Nephron progenitor cell (in vitro differentiated cells): Measurements from ENCODE around the gene MCHR1.
"Not testable (repeated sequence)": the region's sequence is repeated elsewhere in the genome, so short reads cannot be mapped to it uniquely, and the experiment has no call there.

Experiments
- DNase-seq: peaks from one replicate; pipeline ENCODE4 v3.0.0; 2021
- H3K27ac Mint-ChIP-seq: 2 replicates; pipeline ENCODE4 v1.8.0; 2021; ENCODE audit warnings: mild to moderate bottlenecking, moderate library complexity, mixed read lengths
- H3K27me3 Mint-ChIP-seq: 2 replicates; pipeline ENCODE4 v1.8.0; 2021; ENCODE audit warnings: mild to moderate bottlenecking, low read depth, mixed read lengths; ENCODE audit not compliant: poor library complexity
- H3K36me3 Mint-ChIP-seq: 2 replicates; pipeline ENCODE4 v1.8.0; 2021; ENCODE audit warnings: low read depth, mixed read lengths
- H3K4me1 Mint-ChIP-seq: 2 replicates; pipeline ENCODE4 v1.8.0; 2021; ENCODE audit warnings: mixed read lengths
- H3K4me3 Mint-ChIP-seq: 2 replicates; pipeline ENCODE4 v1.8.0; 2021; ENCODE audit warnings: mild to moderate bottlenecking, moderate library complexity, mixed read lengths
- H3K9me3 Mint-ChIP-seq: 2 replicates; pipeline ENCODE4 v1.8.0; 2021; ENCODE audit warnings: mild to moderate bottlenecking, moderate library complexity, mixed read lengths
- TF ChIP-seq, protein P1 (sequence below): fragments of 200-600 bp; sonication (generic); IDR thresholded peaks from 2 replicates; pipeline ENCODE4 v1.5.0; 2021; ENCODE audit warnings: antibody characterized with exemption

MCHR1 gene

DNA sequence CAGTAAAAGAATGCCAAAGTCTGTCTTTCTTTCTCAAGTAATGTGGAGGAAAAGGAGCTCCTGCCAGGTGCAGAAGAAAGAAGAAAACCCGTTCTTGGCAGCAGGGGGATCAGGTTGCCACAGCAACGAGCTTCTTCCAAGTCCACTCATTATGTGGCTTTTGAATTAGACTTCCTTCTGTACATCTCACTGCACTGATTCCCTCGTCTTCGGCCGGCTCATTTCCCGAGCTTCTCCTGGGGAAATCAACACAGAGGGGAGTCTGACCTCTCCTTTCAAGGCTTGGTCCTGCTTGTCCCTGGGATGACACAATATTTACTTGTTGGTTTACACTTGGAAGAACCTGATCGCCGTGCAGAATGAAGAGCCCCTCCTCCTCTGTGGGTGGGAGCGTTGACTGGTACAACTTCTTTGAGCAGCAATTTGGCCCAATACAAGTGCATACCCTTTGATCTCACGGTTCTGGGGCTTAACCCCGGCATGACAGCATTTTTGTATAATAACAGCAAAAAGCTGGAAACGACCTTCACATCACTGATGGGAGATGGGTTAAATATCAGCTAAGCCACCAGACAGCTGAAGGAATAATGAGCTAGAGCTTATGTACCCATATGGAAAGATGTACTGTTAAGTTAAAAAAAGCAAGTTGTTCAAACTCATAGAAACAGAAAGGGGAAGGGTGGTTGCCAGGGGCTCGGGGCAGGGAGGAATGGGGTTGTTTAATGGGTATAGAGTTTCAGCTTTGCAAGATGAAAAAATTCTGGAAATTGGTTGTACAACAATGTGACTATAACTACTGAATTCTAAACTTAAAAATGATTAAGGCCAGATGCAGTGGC lies 35.4 kb downstream of the MCHR1 start:
- peak overlapping the region; percentile 74 for H3K4me3 Mint-ChIP-seq
- H3K9me3 Mint-ChIP-seq = no peaks in the 10 kb centered on the region
- DNase-seq = peak; percentile 33
- peak overlapping the region; percentile 83 for H3K27ac Mint-ChIP-seq
- peaks cover 17% of the 10 kb centered on the region for H3K27me3 Mint-ChIP-seq
- H3K4me1 Mint-ChIP-seq = peaks cover 50% of the 10 kb centered on the region
- TF ChIP-seq, protein P1, sequence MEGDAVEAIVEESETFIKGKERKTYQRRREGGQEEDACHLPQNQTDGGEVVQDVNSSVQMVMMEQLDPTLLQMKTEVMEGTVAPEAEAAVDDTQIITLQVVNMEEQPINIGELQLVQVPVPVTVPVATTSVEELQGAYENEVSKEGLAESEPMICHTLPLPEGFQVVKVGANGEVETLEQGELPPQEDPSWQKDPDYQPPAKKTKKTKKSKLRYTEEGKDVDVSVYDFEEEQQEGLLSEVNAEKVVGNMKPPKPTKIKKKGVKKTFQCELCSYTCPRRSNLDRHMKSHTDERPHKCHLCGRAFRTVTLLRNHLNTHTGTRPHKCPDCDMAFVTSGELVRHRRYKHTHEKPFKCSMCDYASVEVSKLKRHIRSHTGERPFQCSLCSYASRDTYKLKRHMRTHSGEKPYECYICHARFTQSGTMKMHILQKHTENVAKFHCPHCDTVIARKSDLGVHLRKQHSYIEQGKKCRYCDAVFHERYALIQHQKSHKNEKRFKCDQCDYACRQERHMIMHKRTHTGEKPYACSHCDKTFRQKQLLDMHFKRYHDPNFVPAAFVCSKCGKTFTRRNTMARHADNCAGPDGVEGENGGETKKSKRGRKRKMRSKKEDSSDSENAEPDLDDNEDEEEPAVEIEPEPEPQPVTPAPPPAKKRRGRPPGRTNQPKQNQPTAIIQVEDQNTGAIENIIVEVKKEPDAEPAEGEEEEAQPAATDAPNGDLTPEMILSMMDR = no peak
- no peaks in the 10 kb centered on the region for H3K36me3 Mint-ChIP-seq

DNA sequence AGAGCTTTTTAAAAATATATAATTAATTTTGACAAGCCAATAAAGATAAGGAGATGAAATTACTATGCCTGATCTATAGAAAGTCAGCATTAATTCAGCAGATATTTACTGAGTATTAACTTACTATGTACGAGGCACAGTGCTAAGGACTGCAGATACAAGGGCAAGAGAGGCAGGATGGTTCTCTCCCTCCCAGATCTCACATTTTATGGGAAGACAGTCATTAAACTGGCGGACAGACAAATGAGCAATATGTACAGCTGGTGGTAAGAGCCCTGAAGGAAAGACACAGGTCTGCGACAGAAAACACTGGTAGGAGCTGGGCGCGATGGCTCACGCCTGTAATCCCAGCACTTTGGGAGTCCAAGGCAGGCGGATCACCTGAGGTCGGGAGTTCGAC lies 36.8 kb downstream of the MCHR1 start:
- no peaks in the 10 kb centered on the region for H3K36me3 Mint-ChIP-seq
- no peak for DNase-seq
- H3K9me3 Mint-ChIP-seq = no peaks in the 10 kb centered on the region
- H3K4me3 Mint-ChIP-seq = no peak overlapping the region
- H3K4me1 Mint-ChIP-seq = peaks cover 59% of the 10 kb centered on the region
- TF ChIP-seq, protein P1 = no peak
- no peak overlapping the region for H3K27ac Mint-ChIP-seq
- peaks cover 12% of the 10 kb centered on the region for H3K27me3 Mint-ChIP-seq

DNA sequence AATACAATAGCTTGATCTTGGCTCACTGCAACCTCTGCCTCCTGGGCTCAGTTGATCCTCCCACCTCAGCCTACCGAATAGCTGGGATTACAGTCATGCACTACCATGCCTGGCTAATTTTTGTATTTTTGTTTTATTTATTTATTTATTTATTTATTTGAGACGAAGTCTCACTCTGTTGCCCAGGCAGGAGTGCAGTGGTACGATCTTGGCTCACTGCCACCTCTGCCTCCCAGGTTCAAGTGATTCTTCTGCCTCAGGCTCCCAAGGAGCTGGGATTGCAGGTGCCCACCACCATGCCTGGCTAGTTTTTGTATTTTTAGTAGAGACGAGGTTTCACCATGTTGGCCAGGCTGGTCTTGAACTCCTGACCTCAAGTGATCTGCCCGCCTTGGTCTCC lies 38.4 kb downstream of the MCHR1 start:
- not testable (repeated sequence) for H3K27ac Mint-ChIP-seq, H3K36me3 Mint-ChIP-seq, H3K9me3 Mint-ChIP-seq, H3K27me3 Mint-ChIP-seq, H3K4me3 Mint-ChIP-seq, DNase-seq
- H3K4me1 Mint-ChIP-seq = peaks cover 65% of the 10 kb centered on the region

DNA sequence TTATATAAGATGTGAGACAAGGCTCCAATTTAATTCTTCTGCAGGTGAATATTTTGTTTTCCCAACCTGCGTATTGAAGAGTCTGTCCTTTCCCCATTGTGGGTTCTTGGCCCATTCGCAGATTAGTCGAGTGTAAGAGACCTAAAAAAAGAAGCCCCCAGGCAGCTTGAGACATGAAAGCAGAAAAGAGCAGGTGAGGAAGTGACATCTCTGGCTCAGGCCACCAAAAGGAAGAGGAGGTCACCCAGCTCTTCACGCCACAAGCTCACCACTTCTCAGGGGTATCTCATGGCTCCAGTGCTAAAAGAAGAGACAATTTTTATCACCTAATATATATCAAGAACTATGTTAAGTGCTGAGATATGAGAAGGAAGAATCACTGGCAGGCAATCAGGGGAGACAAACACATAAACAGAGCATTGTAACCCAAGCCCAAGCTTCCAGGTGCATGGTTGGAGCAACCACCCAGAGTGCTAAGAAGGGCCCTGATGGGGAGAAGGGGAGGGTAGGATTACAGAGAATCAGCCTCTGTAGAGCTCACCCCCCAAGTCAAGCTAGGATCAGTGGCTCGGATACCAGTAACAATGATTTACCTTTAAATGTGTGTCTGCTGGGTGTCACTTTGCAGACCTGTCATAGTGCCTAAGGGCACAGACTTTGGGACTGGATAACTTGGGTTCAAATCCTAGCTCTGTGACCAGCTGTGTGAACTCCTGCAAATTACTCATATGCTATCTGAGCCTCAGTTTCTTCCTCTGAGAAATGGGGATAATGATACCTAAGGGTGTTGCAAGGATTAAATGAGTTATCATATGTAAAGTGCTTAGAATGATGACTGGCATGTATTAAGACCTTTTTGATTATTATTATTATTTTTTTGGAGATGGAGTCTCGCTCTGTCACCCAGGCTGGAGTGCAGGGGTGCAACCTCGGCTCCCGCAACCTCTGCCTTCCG lies 39.2 kb downstream of the MCHR1 start:
- Mint-ChIP-seq H3K4me3 (no peak overlapping the region), H3K27me3 (peaks cover 12% of the 10 kb centered on the region), H3K4me1 (peaks cover 73% of the 10 kb centered on the region), H3K36me3 (no peaks in the 10 kb centered on the region), H3K9me3 (no peaks in the 10 kb centered on the region), H3K27ac (peak overlapping the region; percentile 52)
- TF ChIP-seq, protein P1 = no peak
- no peak for DNase-seq

DNA sequence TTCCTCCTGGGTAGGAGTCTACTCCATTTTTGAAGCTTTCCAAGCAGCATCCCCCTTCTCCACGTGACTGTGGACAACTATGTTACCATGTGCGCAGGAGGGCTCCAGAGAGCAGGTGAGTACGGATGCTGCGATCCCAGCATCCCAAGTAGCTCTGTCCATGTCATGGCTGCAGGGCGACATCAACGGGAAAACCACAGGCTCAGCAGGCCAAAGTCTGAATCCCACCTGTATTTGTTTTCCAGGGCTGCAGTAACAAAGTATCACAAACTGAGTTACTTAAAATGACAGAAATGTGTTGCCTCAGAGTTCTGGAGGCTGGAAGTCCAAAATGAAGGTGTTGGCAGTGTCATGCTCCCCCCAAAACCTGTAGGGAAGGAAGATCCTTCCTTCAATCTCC lies 40.3 kb downstream of the MCHR1 start:
- peaks cover 12% of the 10 kb centered on the region for H3K27me3 Mint-ChIP-seq
- H3K36me3 Mint-ChIP-seq = no peaks in the 10 kb centered on the region
- H3K27ac Mint-ChIP-seq = no peak overlapping the region
- no peaks in the 10 kb centered on the region for H3K9me3 Mint-ChIP-seq
- no peak for DNase-seq
- peak overlapping the region; percentile 30 for H3K4me3 Mint-ChIP-seq
- TF ChIP-seq, protein P1 = no peak
- H3K4me1 Mint-ChIP-seq = peaks cover 69% of the 10 kb centered on the region

DNA sequence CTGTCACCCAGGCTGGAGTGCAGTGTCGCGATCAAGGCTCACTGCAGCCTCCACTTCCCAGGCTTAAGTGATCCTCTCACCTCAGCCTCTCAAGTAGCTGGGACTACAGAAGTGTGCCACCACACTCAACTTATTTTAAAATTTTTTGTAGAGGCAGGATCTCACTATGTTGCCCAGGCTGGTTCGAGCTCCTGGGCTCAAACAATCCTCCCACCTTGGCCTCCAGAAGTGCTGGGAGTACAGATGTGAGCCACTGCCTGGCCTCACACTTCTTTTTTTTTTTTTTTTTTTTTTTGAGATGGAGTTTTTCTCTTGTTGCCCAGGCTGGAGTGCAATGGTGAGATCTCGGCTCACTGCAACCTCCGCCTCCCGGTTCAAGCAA lies 40.9 kb downstream of the MCHR1 start:
- not testable (repeated sequence) for H3K36me3 Mint-ChIP-seq

More for the DNA sequence above, 40.9 kb downstream of the MCHR1 start:
- Mint-ChIP-seq H3K27me3 (peaks cover 15% of the 10 kb centered on the region), H3K4me1 (peaks cover 65% of the 10 kb centered on the region), H3K27ac (peak overlapping the region; percentile 44)
- not testable (repeated sequence) for H3K9me3 Mint-ChIP-seq, H3K4me3 Mint-ChIP-seq, DNase-seq
